Neuron (in vitro differentiated cells): ENCODE data around the gene PRKD1.

Source experiments
- H2AFZ ChIP-seq: one replicate; pipeline ENCODE4 v1.6.1; 2013; ENCODE audit warnings: low read depth, mild to moderate bottlenecking, inconsistent platforms, low read length, moderate library complexity
- H3K27me3 ChIP-seq: one replicate; pipeline ENCODE4 v1.6.1; 2013; ENCODE audit warnings: low read length; ENCODE audit not compliant: insufficient read depth
- H3K36me3 ChIP-seq: one replicate; pipeline ENCODE4 v1.6.1; 2013; ENCODE audit warnings: low read length; ENCODE audit not compliant: insufficient read depth
- H3K4me1 ChIP-seq: one replicate; pipeline ENCODE4 v1.6.1; 2013; ENCODE audit warnings: low read length; ENCODE audit not compliant: insufficient read depth
- H3K4me3 ChIP-seq: 2 replicates; pipeline ENCODE4 v1.5.1; 2013; ENCODE audit warnings: mild to moderate bottlenecking, low read length, moderate library complexity
- H3K9me3 ChIP-seq: one replicate; pipeline ENCODE4 v1.6.1; 2013; ENCODE audit warnings: low read length

The PRKD1 gene

DNA sequence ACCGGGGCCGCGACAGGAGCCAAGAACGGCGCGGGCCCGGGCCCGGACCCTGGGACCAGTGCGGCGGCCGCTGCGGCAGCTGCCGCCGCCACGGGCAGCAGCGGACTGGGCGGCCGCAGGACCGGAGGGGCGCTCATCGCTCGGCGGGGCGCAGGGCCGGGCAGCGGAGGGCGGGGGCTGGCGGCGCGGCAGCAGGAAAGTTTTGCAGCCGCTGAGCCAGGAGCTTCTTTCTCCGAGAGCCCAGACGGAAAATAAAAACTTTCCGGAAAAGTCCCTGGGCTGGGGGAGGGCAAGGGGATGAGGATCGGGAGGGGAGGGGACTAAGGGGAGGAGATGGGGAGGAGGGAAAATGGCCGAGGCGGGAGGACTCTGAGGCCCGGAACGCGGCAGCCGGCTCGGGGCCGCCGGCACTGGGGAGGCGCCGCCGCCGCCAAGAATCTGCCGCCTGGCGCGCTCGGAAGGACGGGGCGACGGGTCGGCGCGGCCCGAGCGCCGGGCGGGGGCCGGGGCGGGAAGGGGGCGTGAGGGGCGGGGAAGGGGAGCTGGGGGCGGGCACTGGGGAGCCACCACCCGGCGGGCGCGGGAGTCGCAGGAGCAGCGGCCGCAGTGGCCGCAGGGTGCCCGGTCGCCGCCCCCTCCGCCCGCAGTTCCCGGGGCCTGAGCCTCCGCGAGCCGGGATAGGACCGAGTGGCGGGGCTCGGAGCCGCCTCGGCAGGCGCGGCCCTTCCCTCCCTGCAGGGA lies at the start of gene PRKD1:
Gene PRKD1 (minus strand): TSS at position 472 of the 741 bp plus-strand sequence.
- H3K27me3 ChIP-seq = peaks cover 13% of the 10 kb centered on the region
- peaks cover 14% of the 10 kb centered on the region for H3K4me1 ChIP-seq
- H3K9me3 ChIP-seq = no peaks in the 10 kb centered on the region
- no peaks in the 10 kb centered on the region for H3K36me3 ChIP-seq
- H3K4me3 ChIP-seq = peak within 1 kb of the TSS; percentile 54
- H2AFZ ChIP-seq = peak within 1 kb of the TSS; percentile 100

DNA sequence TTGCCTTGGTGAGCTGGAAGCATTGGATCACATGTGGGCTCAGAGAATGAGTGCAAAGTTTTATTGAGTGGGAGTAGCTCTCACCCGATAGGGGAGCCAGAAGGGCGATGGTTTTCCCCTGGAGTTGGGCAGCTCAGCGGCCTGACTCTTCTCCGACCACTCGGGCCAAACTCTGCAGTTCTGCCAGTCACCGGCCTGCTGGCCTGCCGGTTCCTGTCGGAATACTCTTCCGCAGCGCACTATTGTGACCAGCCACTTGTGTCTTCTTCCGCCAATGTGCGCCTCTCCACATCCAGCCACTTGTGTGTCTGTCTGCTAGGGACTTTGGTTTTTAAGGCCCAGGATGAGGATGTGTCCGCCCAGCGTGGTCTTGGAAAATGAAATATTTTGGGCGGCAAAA lies 43.5 kb upstream of the PRKD1 start:
- no peak overlapping the region for H2AFZ ChIP-seq
- H3K27me3 ChIP-seq = no peaks in the 10 kb centered on the region
- H3K4me3 ChIP-seq = no peak overlapping the region
- no peaks in the 10 kb centered on the region for H3K9me3 ChIP-seq
- H3K4me1 ChIP-seq = no peaks in the 10 kb centered on the region
- H3K36me3 ChIP-seq = no peaks in the 10 kb centered on the region

GRCh38 chr14:29955087-29955486 lies 27.4 kb upstream of the PRKD1 start:
- no peaks in the 10 kb centered on the region for H3K27me3 ChIP-seq
- H3K36me3 ChIP-seq = no peaks in the 10 kb centered on the region
- H3K4me1 ChIP-seq = no peaks in the 10 kb centered on the region
- H3K4me3 ChIP-seq = no peak overlapping the region
- no peak overlapping the region for H2AFZ ChIP-seq
- H3K9me3 ChIP-seq = no peaks in the 10 kb centered on the region

- H3K4me1 ChIP-seq = no peaks in the 10 kb centered on the region
- H3K9me3 ChIP-seq = no peaks in the 10 kb centered on the region
- no peak overlapping the region for H3K4me3 ChIP-seq
Observed at GRCh38 chr14:29953501-29953900, 25.9 kb upstream of the PRKD1 start.

GRCh38 chr14:29944091-29944490 lies 16.4 kb upstream of the PRKD1 start:
- Histone ChIP-seq H3K4me1 (no peaks in the 10 kb centered on the region), H3K9me3 (no peaks in the 10 kb centered on the region), H3K4me3 (no peak overlapping the region), H3K36me3 (no peaks in the 10 kb centered on the region), H2AFZ (no peak overlapping the region), H3K27me3 (no peaks in the 10 kb centered on the region)

More at GRCh38 chr14:29953501-29953900, 25.9 kb upstream of the PRKD1 start:
- no peaks in the 10 kb centered on the region for H3K36me3 ChIP-seq
- H3K27me3 ChIP-seq = no peaks in the 10 kb centered on the region
- no peak overlapping the region for H2AFZ ChIP-seq

DNA sequence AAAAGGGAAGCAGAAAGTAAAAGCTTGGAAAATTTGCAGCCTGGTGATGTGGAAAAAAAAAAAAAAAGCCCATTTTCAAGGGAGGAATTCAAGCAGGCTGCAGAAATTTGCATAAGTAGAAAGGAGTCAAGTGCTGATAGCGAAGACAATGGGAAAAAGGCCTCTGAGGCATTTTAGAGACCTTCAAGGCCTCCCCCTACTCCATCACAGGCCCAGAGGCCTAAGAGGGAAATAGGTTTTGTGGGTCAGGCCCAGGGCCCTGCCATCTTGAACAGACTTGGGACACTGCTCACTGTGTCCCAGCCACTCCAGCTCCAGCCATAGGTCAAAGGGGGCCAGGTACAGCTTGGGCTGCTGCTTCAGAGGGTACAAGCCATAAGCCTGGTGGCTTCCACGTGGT lies 13.8 kb upstream of the PRKD1 start:
- no peaks in the 10 kb centered on the region for H3K36me3 ChIP-seq
- no peaks in the 10 kb centered on the region for H3K9me3 ChIP-seq
- H2AFZ ChIP-seq = no peak overlapping the region
- H3K4me3 ChIP-seq = no peak overlapping the region
- H3K27me3 ChIP-seq = no peaks in the 10 kb centered on the region
- no peaks in the 10 kb centered on the region for H3K4me1 ChIP-seq

- Histone ChIP-seq H3K36me3 (no peaks in the 10 kb centered on the region), H2AFZ (no peak overlapping the region), H3K27me3 (no peaks in the 10 kb centered on the region), H3K9me3 (no peaks in the 10 kb centered on the region), H3K4me1 (no peaks in the 10 kb centered on the region), H3K4me3 (no peak overlapping the region)
Observed at GRCh38 chr14:29940482-29940881, 12.8 kb upstream of the PRKD1 start.

DNA sequence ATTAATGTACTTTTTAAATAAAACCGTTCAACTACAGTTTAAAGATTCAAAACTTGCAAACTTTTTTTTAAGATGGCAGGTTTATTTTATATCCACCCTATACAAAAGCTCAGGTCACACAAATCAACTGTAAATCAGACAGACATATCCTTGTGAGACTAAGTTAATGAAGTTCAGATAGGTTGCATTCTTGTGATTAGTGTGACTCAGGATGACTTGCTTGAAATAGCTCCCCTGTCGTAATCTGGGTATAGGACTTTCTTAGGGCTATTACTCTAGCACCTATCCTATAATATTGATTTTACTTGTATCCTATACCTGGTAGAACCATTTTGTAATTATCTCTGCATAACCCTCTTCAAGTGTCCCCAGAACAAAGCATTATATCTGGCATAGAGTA lies 9.5 kb upstream of the PRKD1 start:
- Histone ChIP-seq H3K4me1 (no peaks in the 10 kb centered on the region), H3K27me3 (no peaks in the 10 kb centered on the region), H3K9me3 (no peaks in the 10 kb centered on the region), H3K36me3 (no peaks in the 10 kb centered on the region), H2AFZ (no peak overlapping the region), H3K4me3 (no peak overlapping the region)

DNA sequence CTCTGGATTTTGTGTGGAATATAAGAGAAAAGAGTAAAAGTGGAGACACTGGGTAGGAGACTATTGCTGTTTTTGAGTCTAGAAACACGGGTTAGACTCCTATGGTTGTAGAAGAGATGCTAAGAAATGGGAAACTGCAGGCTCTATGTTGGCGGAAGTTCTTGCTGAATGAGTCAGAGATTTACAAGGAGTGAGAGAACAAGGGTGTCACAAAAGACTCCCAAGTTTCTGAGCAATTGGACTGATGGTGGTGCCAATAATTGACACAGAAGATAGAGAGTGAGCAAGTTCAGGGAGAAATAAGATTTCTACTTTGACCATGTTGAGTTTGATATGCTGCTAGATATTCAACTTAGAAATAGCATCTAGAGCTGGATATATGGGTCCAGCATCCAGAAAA lies 2.6 kb upstream of the PRKD1 start:
- Histone ChIP-seq H3K4me1 (peaks cover 14% of the 10 kb centered on the region), H3K4me3 (no peak overlapping the region), H3K36me3 (no peaks in the 10 kb centered on the region), H3K9me3 (no peaks in the 10 kb centered on the region), H2AFZ (no peak overlapping the region), H3K27me3 (peaks cover 13% of the 10 kb centered on the region)

GRCh38 chr14:29928117-29928640 lies 532 bp upstream of the PRKD1 start:
- H3K4me1 ChIP-seq = peaks cover 14% of the 10 kb centered on the region
- peaks cover 13% of the 10 kb centered on the region for H3K27me3 ChIP-seq
- peak overlapping the region; percentile 46 for H3K4me3 ChIP-seq
- no peak overlapping the region for H2AFZ ChIP-seq
- no peaks in the 10 kb centered on the region for H3K36me3 ChIP-seq
- H3K9me3 ChIP-seq = no peaks in the 10 kb centered on the region

DNA sequence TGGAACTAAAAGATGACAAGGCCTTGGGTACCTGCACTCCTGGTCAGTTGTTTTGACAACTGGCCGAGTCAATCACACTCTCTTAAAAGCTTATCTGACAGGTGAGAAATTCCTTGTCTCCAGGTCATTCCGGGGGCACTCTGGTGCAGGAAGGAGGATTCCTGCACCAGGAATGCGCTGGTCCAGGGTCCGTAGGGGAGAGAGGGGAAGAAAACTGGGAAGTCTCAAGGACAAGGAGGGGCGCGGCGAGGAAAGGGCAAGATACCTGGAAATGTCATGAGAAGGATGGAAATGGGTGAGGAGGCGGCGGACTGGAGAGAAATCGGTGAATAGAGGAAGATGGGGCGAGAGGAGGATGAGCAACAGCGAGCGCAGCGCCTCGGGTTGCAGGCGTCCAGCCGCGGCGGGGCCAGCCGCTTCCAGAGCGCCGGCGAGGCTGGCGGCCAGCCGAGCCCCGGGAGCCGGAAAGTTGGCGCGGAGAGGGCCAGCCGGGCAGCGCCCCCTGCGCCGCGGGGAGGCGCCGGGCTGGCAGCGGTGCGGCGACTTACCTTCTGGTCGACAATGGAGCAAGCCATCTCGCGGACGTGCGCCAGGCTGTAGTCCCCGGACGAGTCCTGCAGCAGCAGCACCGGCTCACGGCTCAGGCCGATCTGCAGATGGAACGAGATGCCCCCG lies 809 bp downstream of the PRKD1 start:
- Histone ChIP-seq H3K4me1 (peaks cover 14% of the 10 kb centered on the region), H2AFZ (peak overlapping the region; percentile 100), H3K36me3 (no peaks in the 10 kb centered on the region), H3K4me3 (peak overlapping the region; percentile 54), H3K9me3 (no peaks in the 10 kb centered on the region), H3K27me3 (peaks cover 13% of the 10 kb centered on the region)

GRCh38 chr14:29926228-29926627 lies 1.4 kb downstream of the PRKD1 start:
- Histone ChIP-seq H3K36me3 (no peaks in the 10 kb centered on the region), H3K4me3 (peak overlapping the region; percentile 54), H2AFZ (peak overlapping the region; percentile 100), H3K27me3 (peaks cover 13% of the 10 kb centered on the region), H3K4me1 (peaks cover 14% of the 10 kb centered on the region), H3K9me3 (no peaks in the 10 kb centered on the region)

GRCh38 chr14:29925736-29926135 lies 1.9 kb downstream of the PRKD1 start:
- no peaks in the 10 kb centered on the region for H3K36me3 ChIP-seq
- H3K4me3 ChIP-seq = no peak overlapping the region
- no peak overlapping the region for H2AFZ ChIP-seq
- H3K9me3 ChIP-seq = no peaks in the 10 kb centered on the region
- peaks cover 14% of the 10 kb centered on the region for H3K4me1 ChIP-seq
- H3K27me3 ChIP-seq = peaks cover 13% of the 10 kb centered on the region
